Stimulated activated CD4-positive, alpha-beta T cell treated with anti-CD3 and anti-CD28 coated beads, Interleukin-2, amount 100 ng/mL, for 4 hours (primary cell): ENCODE measurements around the gene ZP1.
A peak's percentile ranks its signal among the peaks of the same experiment; 100 is the strongest.

Experiments
- DNase-seq: peaks from one replicate; pipeline ENCODE4 v3.0.0-alpha.2; 2020; ENCODE audit warnings: low read depth

The ZP1 gene

GRCh38 chr11:60910281-60910687, 42.9 kb downstream of the ZP1 start:
- DNase-seq = no peak

- no peak for DNase-seq
Measured at GRCh38 chr11:60910711-60911380, 43.5 kb downstream of the ZP1 start.

GRCh38 chr11:60912223-60912850, 45.0 kb downstream of the ZP1 start:
- no peak for DNase-seq

- DNase-seq = no peak
Measured at GRCh38 chr11:60912851-60913528, 45.6 kb downstream of the ZP1 start.

- peak; percentile 85 for DNase-seq
Measured at GRCh38 chr11:60913793-60914632, 46.7 kb downstream of the ZP1 start, which contains the start of gene TMEM109. Gene TMEM109 (plus strand): TSS chr11:60914158. CDS start chr11:60919694, 5,536 bp downstream.

- no peak for DNase-seq
Measured at GRCh38 chr11:60914633-60915247, 47.4 kb downstream of the ZP1 start.

GRCh38 chr11:60915248-60915914, 48.0 kb downstream of the ZP1 start:
- peak; percentile 62 for DNase-seq

GRCh38 chr11:60916669-60917206, 49.4 kb downstream of the ZP1 start:
- no peak for DNase-seq

- DNase-seq = no peak
Measured at GRCh38 chr11:60917267-60917666, 49.9 kb downstream of the ZP1 start.

- no peak for DNase-seq
Measured at GRCh38 chr11:60918251-60918938, 51.1 kb downstream of the ZP1 start.

GRCh38 chr11:60918939-60919265, 51.6 kb downstream of the ZP1 start:
- no peak for DNase-seq

- no peak for DNase-seq
Measured at GRCh38 chr11:60919320-60919719, 52.0 kb downstream of the ZP1 start.

GRCh38 chr11:60919956-60920355, 52.6 kb downstream of the ZP1 start:
- no peak for DNase-seq

- DNase-seq = no peak
Measured at GRCh38 chr11:60921259-60921658, 53.9 kb downstream of the ZP1 start.

- DNase-seq = no peak
Measured at GRCh38 chr11:60921777-60922335, 54.5 kb downstream of the ZP1 start.

GRCh38 chr11:60922906-60923305, 55.6 kb downstream of the ZP1 start:
- no peak for DNase-seq

GRCh38 chr11:60923326-60923725, 56.0 kb downstream of the ZP1 start:
- no peak for DNase-seq

- DNase-seq = no peak
Measured at GRCh38 chr11:60923800-60924109, 56.4 kb downstream of the ZP1 start.

- no peak for DNase-seq
Measured at GRCh38 chr11:60924110-60924905, 57.0 kb downstream of the ZP1 start, which contains the start of gene TMEM132A. Gene TMEM132A (plus strand): TSS chr11:60924460. CDS start chr11:60924634, 174 bp downstream.
